ENCODE data around the gene TRAFD1.

TRAFD1 gene

GRCh38 chr12:112175361-112176155 is 50.2 kb downstream of the TRAFD1 start:
- no peak overlapping the region for H3K4me3 ChIP-seq (ENCODE audit: low read depth, low read length)
- no peak for TF ChIP-seq POLR2A (IDR thresholded peaks at IDR 0.05; ENCODE audit: extremely low read depth, insufficient read length)
- no peak for DNase-seq (ENCODE audit: low read depth)

- DNase-seq (ENCODE audit: low read depth): no peak
- TF ChIP-seq CTCF (IDR thresholded peaks at IDR 0.05; ENCODE audit: low read depth, low read length) (no peak), POLR2A (IDR thresholded peaks at IDR 0.05; ENCODE audit: extremely low read depth, insufficient read length) (no peak), MYC (IDR thresholded peaks at IDR 0.05; ENCODE audit: low read depth, low read length) (no peak), MAX (IDR thresholded peaks at IDR 0.05; ENCODE audit: low read depth, low read length) (no peak)
- no peak overlapping the region for H3K4me3 ChIP-seq (ENCODE audit: low read depth, low read length)
Measured at GRCh38 chr12:112176321-112177010, 51.1 kb downstream of the TRAFD1 start.

GRCh38 chr12:112178796-112179195 is 53.4 kb downstream of the TRAFD1 start:
- H3K4me3 ChIP-seq (ENCODE audit: low read depth, low read length): no peak overlapping the region
- no peak for TF ChIP-seq MAX (IDR thresholded peaks at IDR 0.05; ENCODE audit: low read depth, low read length)
- TF ChIP-seq CTCF (IDR thresholded peaks at IDR 0.05; ENCODE audit: low read depth, low read length): no peak
- no peak for TF ChIP-seq MYC (IDR thresholded peaks at IDR 0.05; ENCODE audit: low read depth, low read length)
- TF ChIP-seq POLR2A (IDR thresholded peaks at IDR 0.05; ENCODE audit: extremely low read depth, insufficient read length): no peak
- DNase-seq (ENCODE audit: low read depth): no peak

- TF ChIP-seq CTCF (IDR thresholded peaks at IDR 0.05; ENCODE audit: low read depth, low read length): no peak
- H3K4me3 ChIP-seq (ENCODE audit: low read depth, low read length): no peak overlapping the region
- DNase-seq (ENCODE audit: low read depth): no peak
Measured at GRCh38 chr12:112179341-112179740, 54.0 kb downstream of the TRAFD1 start.

- DNase-seq (ENCODE audit: low read depth): no peak
- TF ChIP-seq MYC (IDR thresholded peaks at IDR 0.05; ENCODE audit: low read depth, low read length) (no peak), POLR2A (IDR thresholded peaks at IDR 0.05; ENCODE audit: extremely low read depth, insufficient read length) (no peak), MAX (IDR thresholded peaks at IDR 0.05; ENCODE audit: low read depth, low read length) (no peak), CTCF (IDR thresholded peaks at IDR 0.05; ENCODE audit: low read depth, low read length) (no peak)
Measured at GRCh38 chr12:112179916-112180315, 54.6 kb downstream of the TRAFD1 start.

GRCh38 chr12:112180422-112180821 is 55.1 kb downstream of the TRAFD1 start:
- no peak overlapping the region for H3K4me3 ChIP-seq (ENCODE audit: low read depth, low read length)
- DNase-seq (ENCODE audit: low read depth): no peak
- TF ChIP-seq MYC (IDR thresholded peaks at IDR 0.05; ENCODE audit: low read depth, low read length) (no peak), MAX (IDR thresholded peaks at IDR 0.05; ENCODE audit: low read depth, low read length) (no peak), POLR2A (IDR thresholded peaks at IDR 0.05; ENCODE audit: extremely low read depth, insufficient read length) (no peak), CTCF (IDR thresholded peaks at IDR 0.05; ENCODE audit: low read depth, low read length) (no peak)

More at GRCh38 chr12:112179916-112180315, 54.6 kb downstream of the TRAFD1 start:
- no peak overlapping the region for H3K4me3 ChIP-seq (ENCODE audit: low read depth, low read length)
